ENCODE measurements around the gene AKAP5.

GRCh38 chr14:64442300-64442988 lies 22.9 kb upstream of the AKAP5 start:
- TF ChIP-seq RAD21 (IDR thresholded peaks at IDR 0.05; ENCODE audit: low read depth), result no peak
- no peak for TF ChIP-seq EGR1 (IDR thresholded peaks at IDR 0.05)
- no peak for TF ChIP-seq TCF12 (IDR thresholded peaks at IDR 0.05; ENCODE audit: low read depth)
- TF ChIP-seq ZBTB7A (IDR thresholded peaks at IDR 0.05; ENCODE audit: low read depth), result no peak
- no peak for TF ChIP-seq USF1 (IDR thresholded peaks at IDR 0.05)
- TF ChIP-seq EP300 (IDR thresholded peaks at IDR 0.05; ENCODE audit: borderline replicate concordance), result no peak

Data from Ishikawa (cell line).